Muscle layer of duodenum (tissue), 2 donors: ENCODE measurements around the gene C1orf198.

Source experiments
- H3K27ac ChIP-seq: one replicate; pipeline ENCODE4 v1.7.0; 2013; ENCODE audit warnings: mild to moderate bottlenecking, low read length
- H3K27me3 ChIP-seq: one replicate; pipeline ENCODE4 v1.7.0; 2013; ENCODE audit warnings: low read depth, mild to moderate bottlenecking, control low read depth, low read length
- H3K36me3 ChIP-seq, 2 donors: one replicate each; pipeline ENCODE4 v1.7.0; 2013; ENCODE audit warnings: low read length in 2 of 2, control low read depth in 1 of 2, mild to moderate bottlenecking in 1 of 2; ENCODE audit not compliant: insufficient read depth in 2 of 2, control insufficient read depth in 1 of 2
- H3K4me1 ChIP-seq, 2 donors: one replicate each; pipeline ENCODE4 v1.7.0; 2013; ENCODE audit warnings: low read length in 2 of 2, mild to moderate bottlenecking in 2 of 2, control low read depth in 1 of 2, moderate library complexity in 1 of 2; ENCODE audit not compliant: insufficient read depth in 2 of 2, control insufficient read depth in 1 of 2
- H3K4me3 ChIP-seq, 2 donors: one replicate each; pipeline ENCODE4 v1.7.0; 2013; ENCODE audit warnings: low read length in 2 of 2, low read depth in 1 of 2, mild to moderate bottlenecking in 1 of 2
- H3K9me3 ChIP-seq, 2 donors: one replicate each; pipeline ENCODE4 v1.7.0; 2013; ENCODE audit warnings: low read length in 2 of 2, control low read depth in 1 of 2, mild to moderate bottlenecking in 1 of 2; ENCODE audit not compliant: control insufficient read depth in 1 of 2
- donor health status: healthy.

C1orf198 gene

DNA sequence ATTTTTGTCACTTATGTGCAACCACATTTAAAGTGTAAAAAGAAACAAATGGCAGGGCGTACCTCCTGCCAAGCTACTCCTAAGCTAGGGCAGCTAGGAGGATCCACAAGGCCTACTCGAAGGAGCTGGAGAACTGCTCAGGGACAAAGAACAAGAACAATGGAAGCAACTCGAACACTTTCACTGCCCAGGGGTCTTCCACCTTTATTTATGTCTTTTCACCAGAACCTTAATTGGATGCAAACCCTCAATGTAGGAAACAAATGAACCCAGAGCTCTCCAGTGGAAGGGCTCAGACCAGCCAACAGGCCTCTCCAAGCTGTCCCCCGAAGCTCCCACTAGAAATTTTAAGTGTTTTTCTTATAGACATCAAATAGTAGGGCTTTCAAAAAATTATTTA, 39.9 kb downstream of the C1orf198 start:
- H3K4me1 ChIP-seq, result peaks cover 19 to 30% of the 10 kb centered on the region in 2 donors
- H3K4me3 ChIP-seq, result no peak overlapping the region
- H3K36me3 ChIP-seq, result no peaks in the 10 kb centered on the region
- no peaks in the 10 kb centered on the region for H3K9me3 ChIP-seq
- H3K27ac ChIP-seq, result no peak overlapping the region
- no peaks in the 10 kb centered on the region for H3K27me3 ChIP-seq

DNA sequence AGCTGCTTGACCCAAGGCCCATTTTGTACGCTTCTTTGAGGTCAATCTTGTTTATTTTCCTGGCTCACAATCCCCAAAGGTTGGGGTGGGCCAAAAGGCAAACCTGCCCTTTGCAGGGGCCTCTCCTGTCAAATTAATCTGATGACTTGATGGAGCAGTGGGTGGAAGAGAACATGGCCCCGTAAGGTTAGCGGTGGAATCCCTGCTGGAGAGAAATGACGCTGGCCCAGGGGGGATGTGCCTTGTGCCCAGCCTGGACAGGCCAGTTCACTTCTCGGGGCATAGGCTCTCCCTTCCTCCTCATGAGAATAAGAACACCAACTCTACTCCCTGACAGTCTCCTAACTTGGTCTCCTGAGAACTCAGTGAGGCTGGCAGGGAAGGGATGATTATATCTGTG, 40.5 kb downstream of the C1orf198 start:
- no peaks in the 10 kb centered on the region for H3K36me3 ChIP-seq
- peaks cover 22 to 34% of the 10 kb centered on the region in 2 donors for H3K4me1 ChIP-seq
- no peak overlapping the region for H3K4me3 ChIP-seq
- H3K27ac ChIP-seq, result no peak overlapping the region
- no peaks in the 10 kb centered on the region for H3K9me3 ChIP-seq
- no peaks in the 10 kb centered on the region for H3K27me3 ChIP-seq

DNA sequence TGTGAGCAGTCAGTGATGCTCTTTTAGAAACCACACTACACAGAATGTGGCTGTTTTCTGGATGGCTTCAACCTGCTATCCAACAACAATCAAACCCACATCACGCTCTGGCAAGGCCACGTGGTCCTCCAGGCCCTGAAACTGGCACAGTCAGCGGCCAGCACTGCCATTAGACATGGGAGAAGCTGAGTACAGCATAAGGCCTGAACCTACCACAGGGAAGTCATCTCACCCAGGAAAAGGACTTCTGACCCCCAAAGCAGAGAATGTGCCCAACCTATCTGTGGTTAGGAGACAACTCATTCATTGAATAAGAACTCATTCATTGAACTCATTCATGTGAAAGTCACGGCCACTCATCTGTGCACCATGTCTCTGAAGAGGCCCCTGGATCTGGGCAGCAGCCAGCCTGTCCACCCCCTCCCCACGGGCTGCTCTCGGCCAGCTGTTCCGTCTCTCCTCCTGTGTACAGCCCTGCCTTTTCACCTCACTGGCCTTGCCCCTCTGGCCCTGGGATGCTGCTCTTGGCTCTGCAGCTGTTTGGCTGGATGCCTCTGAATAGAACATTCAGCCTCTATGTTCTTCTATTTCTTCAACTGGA, 41.1 kb downstream of the C1orf198 start:
- H3K36me3 ChIP-seq, result no peaks in the 10 kb centered on the region
- H3K27ac ChIP-seq, result no peak overlapping the region
- H3K4me3 ChIP-seq, result no peak overlapping the region
- H3K9me3 ChIP-seq, result no peaks in the 10 kb centered on the region
- H3K27me3 ChIP-seq, result no peaks in the 10 kb centered on the region
- peaks cover 22 to 34% of the 10 kb centered on the region in 2 donors for H3K4me1 ChIP-seq

- Histone ChIP-seq H3K36me3 (no peaks in the 10 kb centered on the region), H3K27me3 (no peaks in the 10 kb centered on the region), H3K27ac (no peak overlapping the region), H3K4me1 (peaks cover 22 to 34% of the 10 kb centered on the region in 2 donors), H3K9me3 (no peaks in the 10 kb centered on the region), H3K4me3 (no peak overlapping the region)
These were observed 42.0 kb downstream of the C1orf198 start for GRCh38 chr1:230826166-230826875.

GRCh38 chr1:230825761-230826160, 42.6 kb downstream of the C1orf198 start:
- peak overlapping the region; percentile 53 for H3K27ac ChIP-seq
- no peak overlapping the region for H3K4me3 ChIP-seq
- no peaks in the 10 kb centered on the region for H3K9me3 ChIP-seq
- peaks cover 22 to 34% of the 10 kb centered on the region in 2 donors for H3K4me1 ChIP-seq
- H3K36me3 ChIP-seq, result no peaks in the 10 kb centered on the region
- no peaks in the 10 kb centered on the region for H3K27me3 ChIP-seq

- no peak overlapping the region for H3K4me3 ChIP-seq
- peaks cover 22 to 34% of the 10 kb centered on the region in 2 donors for H3K4me1 ChIP-seq
These were observed 43.2 kb downstream of the C1orf198 start for GRCh38 chr1:230824919-230825721.

DNA sequence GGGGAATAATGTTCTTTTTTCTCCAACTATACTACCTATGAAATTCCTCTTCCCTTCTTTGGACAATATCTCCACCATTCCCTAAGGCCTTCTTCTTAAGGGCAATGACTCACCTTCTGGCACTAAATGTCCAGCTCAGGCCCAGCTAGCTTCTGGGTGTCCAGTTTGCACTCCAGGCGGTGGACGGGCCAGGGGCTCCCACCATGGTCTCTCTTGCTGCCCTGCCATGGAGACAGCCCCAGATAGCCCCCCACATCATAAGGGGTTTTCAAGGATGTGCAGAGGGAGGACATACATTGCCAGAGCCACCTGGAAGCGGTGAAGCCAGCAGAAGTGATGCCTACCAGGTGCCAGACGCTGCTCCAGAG, 43.8 kb downstream of the C1orf198 start:
- H3K27ac ChIP-seq, result peak overlapping the region; percentile 53
- no peaks in the 10 kb centered on the region for H3K36me3 ChIP-seq
- H3K27me3 ChIP-seq, result no peaks in the 10 kb centered on the region
- H3K9me3 ChIP-seq, result no peaks in the 10 kb centered on the region
- H3K4me1 ChIP-seq, result peaks cover 22 to 34% of the 10 kb centered on the region in 2 donors
- no peak overlapping the region for H3K4me3 ChIP-seq

More at GRCh38 chr1:230824919-230825721, 43.2 kb downstream of the C1orf198 start:
- H3K36me3 ChIP-seq, result no peaks in the 10 kb centered on the region
- H3K27ac ChIP-seq, result peak overlapping the region; percentile 53
- H3K9me3 ChIP-seq, result no peaks in the 10 kb centered on the region
- no peaks in the 10 kb centered on the region for H3K27me3 ChIP-seq

GRCh38 chr1:230823931-230824381, 44.4 kb downstream of the C1orf198 start:
- H3K4me3 ChIP-seq, result no peak overlapping the region
- peaks cover 22 to 34% of the 10 kb centered on the region in 2 donors for H3K4me1 ChIP-seq
- H3K27me3 ChIP-seq, result no peaks in the 10 kb centered on the region
- peak overlapping the region; percentile 53 for H3K27ac ChIP-seq
- no peaks in the 10 kb centered on the region for H3K36me3 ChIP-seq
- no peaks in the 10 kb centered on the region for H3K9me3 ChIP-seq

DNA sequence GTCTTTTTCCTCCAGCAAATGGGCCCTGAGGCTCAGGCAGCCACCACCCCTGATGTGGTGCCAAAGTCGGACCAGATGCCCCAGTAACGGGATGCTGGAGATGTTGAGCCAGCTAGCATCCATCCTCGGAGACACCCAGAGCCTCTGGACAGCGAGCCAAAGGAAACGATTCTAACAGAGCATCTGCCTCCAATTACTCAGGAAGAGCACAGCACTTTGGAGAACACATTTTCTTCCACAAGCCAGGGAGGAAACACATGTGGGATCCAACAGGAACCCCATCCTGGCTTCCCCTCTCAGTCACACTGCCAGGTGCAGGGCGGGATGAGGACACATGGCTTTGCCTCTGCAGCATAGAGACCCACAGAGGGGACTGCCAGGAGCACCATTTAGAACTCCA, 44.9 kb downstream of the C1orf198 start:
- peaks cover 22 to 34% of the 10 kb centered on the region in 2 donors for H3K4me1 ChIP-seq
- H3K27ac ChIP-seq, result no peak overlapping the region
- no peaks in the 10 kb centered on the region for H3K9me3 ChIP-seq
- no peaks in the 10 kb centered on the region for H3K36me3 ChIP-seq
- H3K27me3 ChIP-seq, result no peaks in the 10 kb centered on the region
- no peak overlapping the region for H3K4me3 ChIP-seq

GRCh38 chr1:230822092-230822581, 46.2 kb downstream of the C1orf198 start:
- Histone ChIP-seq H3K9me3 (no peaks in the 10 kb centered on the region), H3K4me3 (no peak overlapping the region), H3K27ac (no peak overlapping the region), H3K4me1 (peaks cover 19 to 34% of the 10 kb centered on the region in 2 donors), H3K36me3 (no peaks in the 10 kb centered on the region), H3K27me3 (no peaks in the 10 kb centered on the region)

- no peaks in the 10 kb centered on the region for H3K9me3 ChIP-seq
- no peak overlapping the region for H3K4me3 ChIP-seq
- no peaks in the 10 kb centered on the region for H3K36me3 ChIP-seq
- H3K27me3 ChIP-seq, result no peaks in the 10 kb centered on the region
- peaks cover 19 to 29% of the 10 kb centered on the region in 2 donors for H3K4me1 ChIP-seq
- no peak overlapping the region for H3K27ac ChIP-seq
These were observed 47.0 kb downstream of the C1orf198 start for GRCh38 chr1:230821346-230821745.
